Tibial nerve (tissue), 4 donors: Measurements from ENCODE around the gene CT45A1. TPM values are rescaled to one million over a fixed set of nuclear protein-coding genes. Genes with fewer than 3 reads are reported as not detected.
"Not testable (repeated sequence)": the region's sequence is repeated elsewhere in the genome, so short reads cannot be mapped to it uniquely, and the experiment has no call there.

ENCODE experiments used
- DNase-seq, 2 donors: peaks; one replicate each; pipeline ENCODE4 v3.0.0-alpha.2; 2019; ENCODE audit warnings: low spot score in 2 of 2
- H3K27ac ChIP-seq, 4 donors: fragments of 200-600 bp; sonication (generic) in 3 of 4; one replicate each; pipeline ENCODE4 v1.5.1; 2017 to 2019; ENCODE audit warnings: mild to moderate bottlenecking in 1 of 4
- H3K27me3 ChIP-seq, 2 donors: fragments of 200-600 bp; sonication (generic) in 1 of 2; one replicate each; pipeline versions ENCODE4 v1.5.1 to v1.6.0; 2017 to 2019
- H3K36me3 ChIP-seq, 3 donors: fragments of 200-600 bp; sonication (generic); one replicate each; pipeline ENCODE4 v1.5.1; 2018 to 2019
- H3K4me1 ChIP-seq, 4 donors: fragments of 200-600 bp; sonication (generic) in 3 of 4; one replicate each; pipeline ENCODE4 v1.5.1; 2017 to 2019
- H3K4me3 ChIP-seq, 4 donors: fragments of 200-600 bp; sonication (generic) in 3 of 4; one replicate each; pipeline ENCODE4 v1.5.1; 2017 to 2019; ENCODE audit warnings: mild to moderate bottlenecking in 1 of 4, moderate library complexity in 1 of 4
- H3K9me3 ChIP-seq, 4 donors: fragments of 200-600 bp; sonication (generic) in 3 of 4; one replicate each; pipeline ENCODE4 v1.5.1; 2017 to 2019
- EP300 ChIP-seq, 2 donors: sonication (generic); formaldehyde crosslinking; IDR thresholded peaks; one replicate each; pipeline ENCODE4 v1.6.1; 2017; ENCODE audit warnings: antibody characterized with exemption in 2 of 2, mild to moderate bottlenecking in 1 of 2
- POLR2A ChIP-seq, 2 donors: fragments of 450-650 bp; IDR thresholded peaks; one replicate each; pipeline ENCODE4 v1.6.1; 2017; ENCODE audit warnings: antibody characterized with exemption in 2 of 2, mild to moderate bottlenecking in 2 of 2, moderate library complexity in 2 of 2
- WGBS, 2 donors: methylation state at CpG; one replicate each; pipeline ENCODE4 v1.1.5; 2018; 5-methylcytosine and 5-hydroxymethylcytosine counted together
- total RNA-seq, 4 donors: library from RNA; depleted of rRNA; stranded (reverse); fragments of >200 nt; gene quantifications; one replicate each; pipeline ENCODE4 v1.1.0, GENCODE V29; 2016
- TF ChIP-seq, protein P1 (sequence below), 5 experiments: fragments of 200-600 bp in 3 of 5; fragments of 450-650 bp in 2 of 5; sonication (generic) in 3 of 5; IDR thresholded peaks; one replicate each; pipeline ENCODE4 v1.5.1; 2016 to 2019; ENCODE audit warnings: antibody characterized with exemption in 5 of 5, mild to moderate bottlenecking in 3 of 5, moderate library complexity in 2 of 5

The CT45A1 gene, protein sequence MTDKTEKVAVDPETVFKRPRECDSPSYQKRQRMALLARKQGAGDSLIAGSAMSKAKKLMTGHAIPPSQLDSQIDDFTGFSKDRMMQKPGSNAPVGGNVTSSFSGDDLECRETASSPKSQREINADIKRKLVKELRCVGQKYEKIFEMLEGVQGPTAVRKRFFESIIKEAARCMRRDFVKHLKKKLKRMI
- not detected for total RNA-seq

DNA sequence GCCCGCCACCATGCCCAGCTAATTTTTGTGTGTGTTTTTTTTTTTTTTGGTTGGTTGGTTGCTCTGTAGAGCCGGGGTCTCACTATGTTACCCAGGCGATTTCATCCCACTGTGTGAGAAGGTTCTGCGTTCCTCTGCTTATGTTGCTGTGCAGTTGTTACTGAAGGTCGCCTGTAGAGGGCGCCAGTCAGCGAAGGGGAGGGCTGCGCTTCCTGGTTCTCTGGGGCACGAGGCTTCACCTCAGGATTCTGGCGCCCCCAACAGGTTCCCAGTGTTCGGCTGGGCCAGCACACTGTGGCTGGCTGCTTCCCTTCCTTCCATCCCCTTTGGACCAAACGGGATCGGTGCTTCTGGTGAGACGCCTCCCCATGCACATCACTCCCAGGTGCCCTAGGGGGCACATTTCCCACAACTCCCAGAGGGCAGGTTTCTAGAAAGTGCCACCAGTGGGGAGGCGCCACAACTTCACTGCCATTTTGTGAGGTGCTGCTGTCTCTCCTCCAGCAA lies at the start of gene CT45A1:
CT45A1 (plus strand) TSS at position 457 of the 507 bp plus-strand sequence. CDS start 5,302 bp downstream, outside the sequence.
- WGBS, 2 donors: 78 to 89% methylated on average over 1 to 13 of the region's 15 CpGs
- not testable (repeated sequence) for H3K36me3 ChIP-seq, H3K4me1 ChIP-seq, H3K9me3 ChIP-seq, DNase-seq, H3K27me3 ChIP-seq, H3K4me3 ChIP-seq, H3K27ac ChIP-seq

DNA sequence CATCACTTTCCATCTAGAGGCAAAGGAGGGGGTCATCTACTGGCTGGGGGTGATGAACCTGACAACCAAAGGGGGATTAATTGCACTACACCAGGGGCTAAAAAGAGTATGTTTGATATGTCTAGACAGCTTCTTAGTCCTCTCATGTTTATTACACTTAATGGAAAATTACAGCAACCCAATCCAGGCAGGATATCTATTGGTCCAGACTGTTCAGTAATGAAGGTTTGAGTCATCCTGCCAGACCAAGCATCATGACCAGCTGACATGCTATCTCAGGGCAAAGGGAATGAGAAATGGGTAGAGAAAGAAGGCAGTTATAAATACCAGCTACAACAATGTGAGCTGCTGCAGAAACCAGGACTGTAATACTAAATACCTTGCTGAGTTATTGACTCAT lies 40.5 kb upstream of the CT45A1 start:
- H3K4me1 ChIP-seq, DNase-seq, H3K4me3 ChIP-seq, H3K36me3 ChIP-seq, H3K9me3 ChIP-seq, H3K27me3 ChIP-seq, H3K27ac ChIP-seq: not testable (repeated sequence)

DNA sequence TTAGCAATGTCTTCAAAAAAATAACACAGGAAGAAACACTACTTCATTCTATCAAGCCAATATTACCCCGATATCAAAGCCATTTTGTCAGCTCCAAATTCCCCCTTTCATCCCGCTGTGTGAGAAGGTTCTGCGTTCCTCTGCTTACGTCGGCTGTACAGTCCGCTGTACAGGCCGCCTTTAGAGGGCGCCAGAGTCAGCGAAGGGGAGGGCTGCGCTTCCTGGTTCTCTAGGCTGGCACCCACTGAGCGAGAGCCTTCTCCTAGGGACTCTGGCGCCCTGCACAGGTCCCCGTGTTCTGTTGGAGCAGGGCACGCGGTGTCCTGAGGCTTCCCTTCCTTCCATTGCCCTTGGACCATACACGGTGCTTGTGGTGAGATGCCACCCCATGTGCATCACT lies 25.3 kb upstream of the CT45A1 start:
- no peak overlapping the region for H3K27ac ChIP-seq
- no peaks in the 10 kb centered on the region for H3K27me3 ChIP-seq
- no peaks in the 10 kb centered on the region for H3K9me3 ChIP-seq
- H3K4me3 ChIP-seq: no peak overlapping the region
- H3K4me1 ChIP-seq: no peaks in the 10 kb centered on the region
- 59 to 64% methylated on average over 7 to 16 of the region's 16 CpGs for WGBS, 2 donors
- no peak for TF ChIP-seq EP300 (IDR thresholded peaks at IDR 0.05)
- TF ChIP-seq, protein P1, sequence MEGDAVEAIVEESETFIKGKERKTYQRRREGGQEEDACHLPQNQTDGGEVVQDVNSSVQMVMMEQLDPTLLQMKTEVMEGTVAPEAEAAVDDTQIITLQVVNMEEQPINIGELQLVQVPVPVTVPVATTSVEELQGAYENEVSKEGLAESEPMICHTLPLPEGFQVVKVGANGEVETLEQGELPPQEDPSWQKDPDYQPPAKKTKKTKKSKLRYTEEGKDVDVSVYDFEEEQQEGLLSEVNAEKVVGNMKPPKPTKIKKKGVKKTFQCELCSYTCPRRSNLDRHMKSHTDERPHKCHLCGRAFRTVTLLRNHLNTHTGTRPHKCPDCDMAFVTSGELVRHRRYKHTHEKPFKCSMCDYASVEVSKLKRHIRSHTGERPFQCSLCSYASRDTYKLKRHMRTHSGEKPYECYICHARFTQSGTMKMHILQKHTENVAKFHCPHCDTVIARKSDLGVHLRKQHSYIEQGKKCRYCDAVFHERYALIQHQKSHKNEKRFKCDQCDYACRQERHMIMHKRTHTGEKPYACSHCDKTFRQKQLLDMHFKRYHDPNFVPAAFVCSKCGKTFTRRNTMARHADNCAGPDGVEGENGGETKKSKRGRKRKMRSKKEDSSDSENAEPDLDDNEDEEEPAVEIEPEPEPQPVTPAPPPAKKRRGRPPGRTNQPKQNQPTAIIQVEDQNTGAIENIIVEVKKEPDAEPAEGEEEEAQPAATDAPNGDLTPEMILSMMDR (IDR thresholded peaks at IDR 0.05): no peak
- TF ChIP-seq POLR2A (IDR thresholded peaks at IDR 0.05): no peak
- no peaks in the 10 kb centered on the region for H3K36me3 ChIP-seq
- no peak for DNase-seq

DNA sequence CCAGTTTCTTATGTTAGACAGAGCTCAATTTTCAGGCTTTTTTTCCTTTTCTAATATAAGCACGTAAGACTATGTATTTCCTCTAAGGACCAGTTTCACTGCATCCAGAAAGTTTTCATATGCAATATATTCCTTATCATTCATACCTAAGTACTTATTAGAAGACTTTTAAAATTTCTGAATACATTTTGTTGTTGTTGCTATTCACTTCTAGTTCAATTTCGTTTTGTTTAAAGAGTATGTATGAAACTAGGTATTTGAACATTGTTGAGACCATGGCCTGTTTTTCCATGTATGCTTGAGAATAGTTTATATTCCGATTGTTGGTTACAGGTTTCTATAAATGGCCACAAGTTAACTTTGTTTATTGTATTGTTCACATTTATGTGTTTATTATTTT lies 18.0 kb upstream of the CT45A1 start:
- WGBS, 2 donors: 44 to 56% methylated on average over 3 of the region's 3 CpGs

DNA sequence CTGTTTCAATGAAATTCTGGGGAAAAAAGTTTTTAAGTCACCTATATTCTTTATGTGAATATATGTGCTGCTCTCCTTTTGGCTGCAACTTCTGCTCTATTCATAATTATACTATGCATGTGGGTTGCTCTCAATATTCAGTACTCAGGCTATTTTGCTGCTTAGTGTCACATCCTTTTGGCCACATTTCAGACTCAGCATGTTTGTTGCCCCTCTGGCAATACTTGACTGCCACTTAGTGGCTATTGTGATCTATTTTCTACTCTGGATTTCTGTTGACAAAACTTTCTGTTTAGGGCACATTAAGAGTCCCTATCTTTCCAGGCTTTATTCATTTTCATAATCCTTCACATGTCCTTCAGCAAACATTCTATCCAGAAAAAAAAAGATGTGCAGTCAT lies 15.8 kb upstream of the CT45A1 start:
- no peak overlapping the region for H3K27ac ChIP-seq
- H3K27me3 ChIP-seq: no peaks in the 10 kb centered on the region
- no peaks in the 10 kb centered on the region for H3K36me3 ChIP-seq
- no peak overlapping the region for H3K4me3 ChIP-seq
- TF ChIP-seq EP300 (IDR thresholded peaks at IDR 0.05) (no peak), POLR2A (IDR thresholded peaks at IDR 0.05) (no peak)
- TF ChIP-seq, protein P1 (IDR thresholded peaks at IDR 0.05): no peak
- H3K4me1 ChIP-seq: no peaks in the 10 kb centered on the region
- H3K9me3 ChIP-seq: no peaks in the 10 kb centered on the region
- no peak for DNase-seq

More for the DNA sequence above, 18.0 kb upstream of the CT45A1 start:
- DNase-seq: no peak
- Histone ChIP-seq H3K27me3 (no peaks in the 10 kb centered on the region), H3K4me1 (no peaks in the 10 kb centered on the region), H3K9me3 (no peaks in the 10 kb centered on the region), H3K27ac (no peak overlapping the region), H3K36me3 (no peaks in the 10 kb centered on the region), H3K4me3 (no peak overlapping the region)
- TF ChIP-seq EP300 (IDR thresholded peaks at IDR 0.05) (no peak), POLR2A (IDR thresholded peaks at IDR 0.05) (no peak)
- TF ChIP-seq, protein P1 (IDR thresholded peaks at IDR 0.05): no peak

DNA sequence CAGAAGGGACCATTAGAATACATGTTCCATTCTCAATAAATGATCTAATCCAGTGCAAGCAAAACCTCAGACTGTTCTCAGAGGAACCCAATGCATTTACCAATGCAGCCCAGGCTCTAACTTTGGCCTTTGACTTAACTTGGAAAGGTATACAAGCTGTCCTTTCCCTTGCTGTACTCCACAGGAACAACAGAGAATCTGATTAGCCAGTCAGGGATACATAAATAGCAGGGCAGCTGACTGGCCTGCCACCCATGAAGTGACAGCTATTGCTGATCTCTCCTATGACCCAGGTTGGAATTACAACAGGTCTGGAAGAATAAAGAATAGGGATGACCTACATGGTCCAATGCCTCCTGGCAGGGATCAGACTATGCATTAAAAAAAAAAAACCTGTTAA lies 14.5 kb upstream of the CT45A1 start:
- TF ChIP-seq POLR2A (IDR thresholded peaks at IDR 0.05) (no peak), EP300 (IDR thresholded peaks at IDR 0.05) (no peak)
- TF ChIP-seq, protein P1 (IDR thresholded peaks at IDR 0.05): no peak
- no peaks in the 10 kb centered on the region for H3K4me1 ChIP-seq
- H3K4me3 ChIP-seq: no peak overlapping the region
- H3K36me3 ChIP-seq: no peaks in the 10 kb centered on the region
- DNase-seq: no peak
- no peak overlapping the region for H3K27ac ChIP-seq
- H3K9me3 ChIP-seq: no peaks in the 10 kb centered on the region
- no peaks in the 10 kb centered on the region for H3K27me3 ChIP-seq
